ENCODE measurements around the gene LCN2.

DNA sequence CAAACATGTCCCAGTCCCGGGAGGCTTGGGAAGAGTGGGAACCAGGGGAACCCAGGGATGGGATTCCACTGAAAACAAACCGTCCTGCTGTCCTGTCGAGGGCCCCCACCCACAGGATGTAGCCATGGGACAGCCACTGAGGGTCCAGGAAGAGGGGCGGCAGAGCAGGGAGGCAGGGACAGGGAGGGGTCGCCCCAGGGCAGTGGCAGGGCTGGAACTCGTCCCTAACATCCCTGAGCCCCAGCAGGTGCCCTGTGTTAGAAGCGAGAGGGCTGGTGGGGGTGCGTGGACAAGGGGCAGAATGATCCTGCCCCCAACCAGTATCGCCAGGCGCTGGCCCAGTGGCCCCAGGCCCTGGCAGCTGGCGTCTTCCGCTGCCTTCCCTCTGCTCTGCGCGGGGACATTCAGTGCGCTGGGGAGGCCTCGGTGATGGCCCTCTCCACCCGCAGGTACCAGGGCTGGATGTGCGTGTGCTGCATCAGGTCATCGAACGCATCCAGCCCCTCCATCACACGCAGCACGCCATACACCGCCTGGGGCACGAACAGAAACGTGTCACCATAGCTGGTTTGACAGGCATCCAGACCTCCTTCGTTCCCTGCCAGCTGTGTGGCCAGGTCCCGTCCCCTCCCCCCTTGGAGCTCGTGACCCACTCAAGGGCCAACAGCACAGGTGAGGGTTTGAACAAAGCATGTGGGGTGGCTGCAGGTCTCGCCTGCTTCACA lies 28.4 kb upstream of the LCN2 start:
- TF ChIP-seq, protein P1, sequence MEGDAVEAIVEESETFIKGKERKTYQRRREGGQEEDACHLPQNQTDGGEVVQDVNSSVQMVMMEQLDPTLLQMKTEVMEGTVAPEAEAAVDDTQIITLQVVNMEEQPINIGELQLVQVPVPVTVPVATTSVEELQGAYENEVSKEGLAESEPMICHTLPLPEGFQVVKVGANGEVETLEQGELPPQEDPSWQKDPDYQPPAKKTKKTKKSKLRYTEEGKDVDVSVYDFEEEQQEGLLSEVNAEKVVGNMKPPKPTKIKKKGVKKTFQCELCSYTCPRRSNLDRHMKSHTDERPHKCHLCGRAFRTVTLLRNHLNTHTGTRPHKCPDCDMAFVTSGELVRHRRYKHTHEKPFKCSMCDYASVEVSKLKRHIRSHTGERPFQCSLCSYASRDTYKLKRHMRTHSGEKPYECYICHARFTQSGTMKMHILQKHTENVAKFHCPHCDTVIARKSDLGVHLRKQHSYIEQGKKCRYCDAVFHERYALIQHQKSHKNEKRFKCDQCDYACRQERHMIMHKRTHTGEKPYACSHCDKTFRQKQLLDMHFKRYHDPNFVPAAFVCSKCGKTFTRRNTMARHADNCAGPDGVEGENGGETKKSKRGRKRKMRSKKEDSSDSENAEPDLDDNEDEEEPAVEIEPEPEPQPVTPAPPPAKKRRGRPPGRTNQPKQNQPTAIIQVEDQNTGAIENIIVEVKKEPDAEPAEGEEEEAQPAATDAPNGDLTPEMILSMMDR (IDR thresholded peaks at IDR 0.05): no peak
- TF ChIP-seq KAT7 (CRISPR knock-in tag; IDR thresholded peaks at IDR 0.05; ENCODE audit: borderline replicate concordance) (no peak), CREM (CRISPR knock-in tag; IDR thresholded peaks at IDR 0.05) (no peak), NR1H2 (CRISPR knock-in tag; IDR thresholded peaks at IDR 0.05) (no peak), CREB1 (CRISPR knock-in tag; IDR thresholded peaks at IDR 0.05) (no peak)
- TF ChIP-seq, protein P2, sequence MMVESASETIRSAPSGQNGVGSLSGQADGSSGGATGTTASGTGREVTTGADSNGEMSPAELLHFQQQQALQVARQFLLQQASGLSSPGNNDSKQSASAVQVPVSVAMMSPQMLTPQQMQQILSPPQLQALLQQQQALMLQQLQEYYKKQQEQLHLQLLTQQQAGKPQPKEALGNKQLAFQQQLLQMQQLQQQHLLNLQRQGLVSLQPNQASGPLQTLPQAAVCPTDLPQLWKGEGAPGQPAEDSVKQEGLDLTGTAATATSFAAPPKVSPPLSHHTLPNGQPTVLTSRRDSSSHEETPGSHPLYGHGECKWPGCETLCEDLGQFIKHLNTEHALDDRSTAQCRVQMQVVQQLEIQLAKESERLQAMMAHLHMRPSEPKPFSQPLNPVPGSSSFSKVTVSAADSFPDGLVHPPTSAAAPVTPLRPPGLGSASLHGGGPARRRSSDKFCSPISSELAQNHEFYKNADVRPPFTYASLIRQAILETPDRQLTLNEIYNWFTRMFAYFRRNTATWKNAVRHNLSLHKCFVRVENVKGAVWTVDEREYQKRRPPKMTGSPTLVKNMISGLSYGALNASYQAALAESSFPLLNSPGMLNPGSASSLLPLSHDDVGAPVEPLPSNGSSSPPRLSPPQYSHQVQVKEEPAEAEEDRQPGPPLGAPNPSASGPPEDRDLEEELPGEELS (CRISPR knock-in tag; IDR thresholded peaks at IDR 0.05): no peak
- TF ChIP-seq, protein P3, sequence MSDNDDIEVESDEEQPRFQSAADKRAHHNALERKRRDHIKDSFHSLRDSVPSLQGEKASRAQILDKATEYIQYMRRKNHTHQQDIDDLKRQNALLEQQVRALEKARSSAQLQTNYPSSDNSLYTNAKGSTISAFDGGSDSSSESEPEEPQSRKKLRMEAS (CRISPR knock-in tag; IDR thresholded peaks at IDR 0.05): no peak
- TF ChIP-seq, protein P4, sequence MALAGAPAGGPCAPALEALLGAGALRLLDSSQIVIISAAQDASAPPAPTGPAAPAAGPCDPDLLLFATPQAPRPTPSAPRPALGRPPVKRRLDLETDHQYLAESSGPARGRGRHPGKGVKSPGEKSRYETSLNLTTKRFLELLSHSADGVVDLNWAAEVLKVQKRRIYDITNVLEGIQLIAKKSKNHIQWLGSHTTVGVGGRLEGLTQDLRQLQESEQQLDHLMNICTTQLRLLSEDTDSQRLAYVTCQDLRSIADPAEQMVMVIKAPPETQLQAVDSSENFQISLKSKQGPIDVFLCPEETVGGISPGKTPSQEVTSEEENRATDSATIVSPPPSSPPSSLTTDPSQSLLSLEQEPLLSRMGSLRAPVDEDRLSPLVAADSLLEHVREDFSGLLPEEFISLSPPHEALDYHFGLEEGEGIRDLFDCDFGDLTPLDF (CRISPR knock-in tag; IDR thresholded peaks at IDR 0.05): no peak
- TF ChIP-seq, protein P5, sequence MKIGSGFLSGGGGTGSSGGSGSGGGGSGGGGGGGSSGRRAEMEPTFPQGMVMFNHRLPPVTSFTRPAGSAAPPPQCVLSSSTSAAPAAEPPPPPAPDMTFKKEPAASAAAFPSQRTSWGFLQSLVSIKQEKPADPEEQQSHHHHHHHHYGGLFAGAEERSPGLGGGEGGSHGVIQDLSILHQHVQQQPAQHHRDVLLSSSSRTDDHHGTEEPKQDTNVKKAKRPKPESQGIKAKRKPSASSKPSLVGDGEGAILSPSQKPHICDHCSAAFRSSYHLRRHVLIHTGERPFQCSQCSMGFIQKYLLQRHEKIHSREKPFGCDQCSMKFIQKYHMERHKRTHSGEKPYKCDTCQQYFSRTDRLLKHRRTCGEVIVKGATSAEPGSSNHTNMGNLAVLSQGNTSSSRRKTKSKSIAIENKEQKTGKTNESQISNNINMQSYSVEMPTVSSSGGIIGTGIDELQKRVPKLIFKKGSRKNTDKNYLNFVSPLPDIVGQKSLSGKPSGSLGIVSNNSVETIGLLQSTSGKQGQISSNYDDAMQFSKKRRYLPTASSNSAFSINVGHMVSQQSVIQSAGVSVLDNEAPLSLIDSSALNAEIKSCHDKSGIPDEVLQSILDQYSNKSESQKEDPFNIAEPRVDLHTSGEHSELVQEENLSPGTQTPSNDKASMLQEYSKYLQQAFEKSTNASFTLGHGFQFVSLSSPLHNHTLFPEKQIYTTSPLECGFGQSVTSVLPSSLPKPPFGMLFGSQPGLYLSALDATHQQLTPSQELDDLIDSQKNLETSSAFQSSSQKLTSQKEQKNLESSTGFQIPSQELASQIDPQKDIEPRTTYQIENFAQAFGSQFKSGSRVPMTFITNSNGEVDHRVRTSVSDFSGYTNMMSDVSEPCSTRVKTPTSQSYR (CRISPR knock-in tag; IDR thresholded peaks at IDR 0.05): no peak
- TF ChIP-seq, protein P6, sequence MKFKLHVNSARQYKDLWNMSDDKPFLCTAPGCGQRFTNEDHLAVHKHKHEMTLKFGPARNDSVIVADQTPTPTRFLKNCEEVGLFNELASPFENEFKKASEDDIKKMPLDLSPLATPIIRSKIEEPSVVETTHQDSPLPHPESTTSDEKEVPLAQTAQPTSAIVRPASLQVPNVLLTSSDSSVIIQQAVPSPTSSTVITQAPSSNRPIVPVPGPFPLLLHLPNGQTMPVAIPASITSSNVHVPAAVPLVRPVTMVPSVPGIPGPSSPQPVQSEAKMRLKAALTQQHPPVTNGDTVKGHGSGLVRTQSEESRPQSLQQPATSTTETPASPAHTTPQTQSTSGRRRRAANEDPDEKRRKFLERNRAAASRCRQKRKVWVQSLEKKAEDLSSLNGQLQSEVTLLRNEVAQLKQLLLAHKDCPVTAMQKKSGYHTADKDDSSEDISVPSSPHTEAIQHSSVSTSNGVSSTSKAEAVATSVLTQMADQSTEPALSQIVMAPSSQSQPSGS (CRISPR knock-in tag; IDR thresholded peaks at IDR 0.05; ENCODE audit: borderline replicate concordance, low read depth): no peak

Measured in WTC11 (cell line).